Measurements from ENCODE around the gene DDR1. TPM values are rescaled to one million over a fixed set of nuclear protein-coding genes. Genes with fewer than 3 reads are reported as not detected.

DDR1 gene
- total RNA-seq, 1 donor from 2014 or later, result 9.1 TPM

DNA sequence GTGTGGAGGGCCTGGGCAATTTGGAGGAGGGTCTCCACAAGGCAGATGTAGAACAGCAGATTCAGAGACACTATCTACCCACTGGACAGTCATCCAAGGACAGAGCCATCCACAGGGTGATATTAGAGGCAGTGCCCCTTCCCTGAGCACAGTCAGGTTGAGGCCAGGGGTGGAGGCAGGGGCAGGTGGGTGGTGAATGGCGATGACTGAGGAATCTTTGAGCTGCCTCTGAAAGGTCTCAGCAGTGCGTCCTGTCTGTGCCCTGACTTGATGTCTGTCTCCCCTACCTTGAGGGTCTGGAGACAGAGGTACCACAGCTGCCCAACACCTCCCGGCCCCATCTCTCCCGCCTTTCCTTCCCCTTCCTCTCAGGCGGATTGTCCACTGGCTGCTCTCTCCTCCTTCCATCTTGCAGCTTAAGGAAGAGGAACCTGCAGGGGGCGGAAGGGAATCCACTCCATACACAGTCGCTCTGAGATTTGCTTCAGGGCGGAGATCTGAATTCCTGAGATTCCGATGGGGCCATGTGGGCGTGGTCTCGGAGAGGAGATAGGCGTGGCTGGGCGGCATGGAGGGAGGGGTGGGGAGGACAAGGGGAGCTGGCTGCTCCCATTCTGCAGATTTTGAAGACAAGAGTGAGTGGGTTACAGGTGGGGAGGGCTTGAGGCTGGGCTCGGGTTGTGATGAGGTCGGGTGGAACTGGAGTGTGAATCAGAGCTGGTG, 58.2 kb downstream of the DDR1 start:
- peak; percentile 34 for DNase-seq (ENCODE audit: extremely low read depth, low read depth, low spot score)

DNA sequence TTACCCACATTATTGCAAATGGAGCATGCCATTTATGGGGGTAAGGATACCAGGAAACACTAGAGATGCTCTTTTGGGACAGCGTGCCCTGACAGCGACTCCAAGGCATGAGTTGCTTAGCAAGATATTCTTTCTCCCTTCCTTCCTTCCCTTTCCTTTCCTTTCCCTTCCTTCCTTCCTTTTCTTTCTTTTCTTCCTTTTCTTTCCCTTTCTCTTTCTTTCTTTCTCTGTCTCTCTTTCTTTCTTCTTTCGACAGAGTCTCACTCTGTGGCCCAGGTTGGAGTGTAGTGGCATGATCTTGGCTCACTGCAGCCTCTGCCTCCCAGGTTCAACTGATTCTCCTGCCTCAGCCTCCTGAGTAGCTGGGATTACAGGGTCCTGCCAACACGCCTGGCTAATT, 59.7 kb downstream of the DDR1 start:
- no peak for DNase-seq (ENCODE audit: extremely low read depth, low read depth, low spot score)

DNA sequence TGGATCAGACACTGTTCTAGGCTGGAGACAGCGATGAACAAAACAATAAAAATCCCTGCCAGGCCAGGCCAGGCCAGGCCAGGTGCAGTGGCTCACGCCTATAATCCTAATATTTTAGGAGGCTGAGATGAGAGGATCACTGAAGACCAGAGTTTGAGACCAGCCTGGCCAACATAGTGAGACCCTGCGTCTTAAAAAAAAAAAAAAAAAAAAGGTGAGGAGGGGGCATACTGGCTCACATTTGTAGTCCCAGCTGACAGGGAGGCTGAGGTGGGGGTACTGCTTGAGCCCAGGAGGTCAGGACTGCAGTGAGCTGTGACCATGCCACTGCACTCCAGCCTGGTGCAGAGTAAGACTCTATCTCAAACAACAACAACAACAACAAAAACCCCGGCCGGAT, 61.0 kb downstream of the DDR1 start:
- DNase-seq (ENCODE audit: extremely low read depth, low read depth, low spot score), result no peak

DNA sequence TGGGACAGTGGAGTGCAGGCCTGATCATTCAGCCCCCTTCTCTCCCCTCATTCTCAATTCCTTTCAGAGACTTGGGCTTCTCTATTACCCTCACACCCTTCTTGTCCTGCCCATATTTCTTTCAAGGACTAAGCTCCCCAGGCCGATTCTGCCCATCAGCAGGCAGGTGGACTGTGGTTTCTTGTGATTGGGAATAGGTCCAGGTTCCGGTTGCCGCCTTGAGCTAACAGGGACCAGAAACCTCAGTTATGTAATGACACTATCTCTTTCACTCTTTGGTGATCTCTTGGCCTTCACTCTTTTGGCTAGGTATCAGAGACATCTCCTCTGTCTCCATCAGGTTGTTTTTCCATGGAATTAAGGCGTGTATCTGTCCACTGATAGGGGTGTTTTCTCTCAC, 62.9 kb downstream of the DDR1 start:
- DNase-seq (ENCODE audit: extremely low read depth, low read depth, low spot score), result no peak

DNA sequence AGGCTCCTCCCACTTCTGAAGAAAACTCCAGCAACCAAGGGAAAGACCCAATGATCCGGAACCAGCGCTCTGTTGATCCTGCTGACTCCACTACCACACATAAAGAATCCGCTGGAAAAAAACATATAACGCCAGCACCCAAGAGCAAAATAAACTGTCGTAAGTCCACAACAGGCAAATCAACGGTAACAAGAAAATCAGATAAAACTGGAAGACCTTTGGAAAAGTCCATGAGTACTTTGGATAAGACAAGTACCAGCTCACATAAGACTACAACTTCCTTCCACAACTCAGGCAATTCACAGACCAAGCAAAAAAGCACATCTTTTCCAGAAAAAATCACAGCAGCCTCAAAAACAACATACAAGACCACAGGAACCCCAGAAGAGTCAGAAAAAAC, 64.5 kb downstream of the DDR1 start:
- DNase-seq (ENCODE audit: extremely low read depth, low read depth, low spot score), result no peak

Other genes starting within 250 kb of the DDR1 start
- gene C6orf136, start 237.4 kb upstream of the DDR1 start, total RNA-seq, result 6.8 and 8.5 TPM in 2 replicates
- gene DHX16, start 211.5 kb upstream of the DDR1 start, total RNA-seq, result 28.8 and 28.9 TPM in 2 replicates
- gene PPP1R18, start 197.9 kb upstream of the DDR1 start, total RNA-seq, result 124 and 147 TPM in 2 replicates
- gene NRM, start 193.5 kb upstream of the DDR1 start, total RNA-seq, result 8.8 and 10.8 TPM in 2 replicates
- gene MDC1, start 167.2 kb upstream of the DDR1 start, total RNA-seq, result 8.7 and 18.1 TPM in 2 replicates
- 842 and 878 TPM in 2 replicates for gene TUBB, start 164.2 kb upstream of the DDR1 start, total RNA-seq
- gene FLOT1, start 141.8 kb upstream of the DDR1 start, total RNA-seq, result 105 and 120 TPM in 2 replicates
- gene IER3, start 140.0 kb upstream of the DDR1 start, total RNA-seq, result 75.3 and 157 TPM in 2 replicates
- gene GTF2H4, start 23.7 kb downstream of the DDR1 start, total RNA-seq, result 22.8 and 24.1 TPM in 2 replicates
- gene VARS2, start 29.7 kb downstream of the DDR1 start, total RNA-seq, result 17.9 and 22.6 TPM in 2 replicates
- gene SFTA2, start 47.7 kb downstream of the DDR1 start, total RNA-seq, result not detected in 2 replicates
- gene MUCL3, start 56.5 kb downstream of the DDR1 start, total RNA-seq, result not detected in 2 replicates
- gene MUC21, start 99.2 kb downstream of the DDR1 start, total RNA-seq, result not detected in 2 replicates
- not detected in 2 replicates for gene MUC22, start 126.0 kb downstream of the DDR1 start, total RNA-seq
- gene C6orf15, start 228.1 kb downstream of the DDR1 start, total RNA-seq, result not detected in 2 replicates
- 1.6 and 1.8 TPM in 2 replicates for gene PSORS1C1, start 230.3 kb downstream of the DDR1 start, total RNA-seq
- gene CDSN, start 235.9 kb downstream of the DDR1 start, total RNA-seq, result not detected in 2 replicates